GM21390 (cell line): ENCODE data around the gene TRIP12.
A peak's percentile ranks its signal among the peaks of the same experiment; 100 is the strongest.
"Not testable (repeated sequence)": the region's sequence is repeated elsewhere in the genome, so short reads cannot be mapped to it uniquely, and the experiment has no call there.

Experiments used
- ATAC-seq: cut with Tn5 transposase; IDR thresholded peaks from one replicate; pipeline ENCODE4 v1.9.1; 2021; ENCODE audit not compliant: unreplicated experiment

The TRIP12 gene

GRCh38 chr2:229835596-229836283, 86.1 kb downstream of the TRIP12 start:
- no peak for ATAC-seq

- ATAC-seq, result not testable (repeated sequence)
Measured at GRCh38 chr2:229834368-229834767, 87.4 kb downstream of the TRIP12 start.

- ATAC-seq, result peak; percentile 61
Measured at GRCh38 chr2:229832510-229832898, 89.3 kb downstream of the TRIP12 start.

DNA sequence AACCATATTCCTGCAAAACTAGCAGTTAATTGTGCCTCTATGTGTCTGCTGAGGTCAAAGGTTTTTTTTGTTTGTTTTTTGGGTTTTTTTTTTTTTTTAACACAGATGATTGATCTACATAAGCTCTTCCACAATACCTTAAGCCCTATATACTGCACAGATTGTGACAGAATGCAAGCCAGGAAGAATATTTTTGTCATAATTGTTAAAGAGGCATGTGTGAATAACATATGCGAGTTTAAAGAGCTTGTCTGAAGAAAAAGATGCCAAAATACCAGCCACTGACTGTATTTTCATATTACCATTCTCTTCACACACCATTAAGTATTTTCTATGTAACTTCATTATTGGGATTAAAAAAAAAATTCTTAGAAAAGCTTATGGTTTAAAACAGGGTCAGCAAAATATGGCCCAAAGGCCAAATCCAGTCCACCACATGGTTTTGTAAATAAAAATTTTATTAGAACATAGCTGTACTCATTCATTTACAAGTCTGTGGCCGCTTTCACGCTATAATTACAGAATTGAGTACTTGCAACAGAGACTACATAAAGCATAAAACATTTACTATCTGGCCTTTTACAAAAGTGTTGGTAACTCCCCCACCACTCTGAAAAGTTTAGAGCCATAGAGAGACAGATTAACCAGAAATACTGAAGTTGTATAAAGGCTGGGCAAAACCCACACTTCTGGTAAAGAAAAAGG, 89.9 kb downstream of the TRIP12 start:
- no peak for ATAC-seq

DNA sequence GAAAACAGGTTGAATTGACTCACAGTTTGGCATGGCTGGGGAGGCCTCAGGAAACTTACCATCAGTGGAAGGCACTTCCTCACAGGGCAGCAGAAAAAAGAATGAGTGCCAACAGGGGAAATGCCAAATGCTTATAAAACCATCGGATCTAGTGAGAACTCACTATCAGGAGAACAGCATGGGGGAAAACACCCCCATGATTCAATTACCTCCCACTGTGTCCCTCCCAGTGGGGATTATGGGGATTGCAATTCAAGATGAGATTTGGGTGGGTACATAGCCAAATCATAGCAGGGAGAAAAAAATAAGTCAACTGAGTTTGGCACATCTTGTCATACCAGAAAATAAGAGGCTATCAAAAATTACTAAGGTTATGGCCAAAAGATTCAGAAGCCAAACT, 96.3 kb downstream of the TRIP12 start:
- ATAC-seq, result no peak

- no peak for ATAC-seq
Measured at GRCh38 chr2:229821316-229821715, 100.5 kb downstream of the TRIP12 start.

DNA sequence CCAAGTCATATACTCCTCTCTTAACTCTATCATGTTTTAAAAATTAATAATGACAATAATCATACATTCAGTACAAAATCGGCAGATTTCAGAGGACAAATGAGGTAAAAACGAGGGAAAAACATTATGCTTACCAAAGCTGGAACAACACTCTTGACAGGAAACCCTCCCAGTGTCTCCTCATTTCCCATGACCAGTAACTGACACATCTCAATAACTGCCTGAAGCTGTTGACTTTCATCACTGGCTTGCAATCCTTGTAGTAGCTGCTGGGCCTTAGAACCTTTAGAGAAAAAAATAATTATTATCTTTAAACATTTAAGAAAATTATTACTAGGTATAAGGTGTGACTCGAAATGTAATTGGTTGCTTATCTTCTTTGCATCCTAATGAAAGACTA, 103.6 kb downstream of the TRIP12 start:
- no peak for ATAC-seq

- ATAC-seq, result no peak
Measured at GRCh38 chr2:229815858-229816257, 106.0 kb downstream of the TRIP12 start.

DNA sequence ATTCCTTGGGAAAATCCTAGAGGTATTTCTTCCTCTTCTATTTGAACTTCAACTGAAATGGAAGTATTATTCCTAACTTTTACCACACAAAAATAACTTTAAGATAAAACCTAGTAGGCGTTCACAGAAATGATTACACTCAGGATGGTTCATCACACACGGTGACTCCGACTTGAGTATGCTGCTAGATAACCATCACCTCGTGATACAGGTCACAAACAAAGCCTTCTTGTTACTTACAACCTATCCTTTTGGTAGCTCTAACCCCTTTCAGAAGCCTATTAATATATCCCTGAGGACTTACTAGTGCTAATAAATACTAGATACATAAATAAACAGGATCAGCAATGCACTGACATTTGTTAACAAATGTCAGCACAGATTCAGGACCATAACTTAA, 106.5 kb downstream of the TRIP12 start:
- ATAC-seq, result no peak

GRCh38 chr2:229810786-229811185, 111.0 kb downstream of the TRIP12 start:
- no peak for ATAC-seq

- ATAC-seq, result no peak
Measured at GRCh38 chr2:229805559-229805958, 116.2 kb downstream of the TRIP12 start.

- no peak for ATAC-seq
Measured at GRCh38 chr2:229802785-229803184, 119.0 kb downstream of the TRIP12 start.

DNA sequence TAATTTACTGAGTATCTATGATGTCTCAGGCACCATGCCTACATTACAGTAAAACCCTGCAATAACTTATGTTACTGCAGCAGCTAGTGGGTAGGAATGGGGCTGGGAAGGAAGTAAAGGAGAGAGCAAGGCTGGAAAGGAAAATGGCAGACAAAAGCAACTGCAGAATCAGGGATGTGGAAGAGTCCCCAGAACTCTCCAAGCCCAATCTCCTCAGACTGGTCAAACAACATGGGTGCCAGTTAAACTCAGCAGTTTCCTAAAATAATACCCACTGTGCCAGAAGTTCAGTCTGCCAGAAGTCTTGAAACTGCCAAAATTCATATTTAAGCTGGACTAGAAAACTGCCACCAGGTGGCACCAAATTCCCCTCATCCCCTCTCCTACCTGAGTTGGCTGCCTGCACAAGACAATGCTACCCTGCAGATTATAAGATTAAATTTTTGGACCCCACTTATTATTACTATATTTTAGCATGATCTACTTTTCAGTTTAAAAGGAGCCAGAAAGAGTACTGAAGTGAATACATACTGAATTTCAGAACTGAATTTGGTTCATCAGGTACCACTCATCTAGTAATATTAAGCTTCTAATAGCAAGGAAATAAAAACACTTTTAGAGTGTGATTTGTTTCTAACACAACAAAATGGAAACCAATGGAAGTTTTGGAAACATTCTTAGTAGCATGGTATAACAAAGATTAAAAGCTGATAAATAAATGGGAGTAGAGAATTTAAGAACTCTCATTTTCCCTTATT, 120.6 kb downstream of the TRIP12 start:
- peak; percentile 71 for ATAC-seq

DNA sequence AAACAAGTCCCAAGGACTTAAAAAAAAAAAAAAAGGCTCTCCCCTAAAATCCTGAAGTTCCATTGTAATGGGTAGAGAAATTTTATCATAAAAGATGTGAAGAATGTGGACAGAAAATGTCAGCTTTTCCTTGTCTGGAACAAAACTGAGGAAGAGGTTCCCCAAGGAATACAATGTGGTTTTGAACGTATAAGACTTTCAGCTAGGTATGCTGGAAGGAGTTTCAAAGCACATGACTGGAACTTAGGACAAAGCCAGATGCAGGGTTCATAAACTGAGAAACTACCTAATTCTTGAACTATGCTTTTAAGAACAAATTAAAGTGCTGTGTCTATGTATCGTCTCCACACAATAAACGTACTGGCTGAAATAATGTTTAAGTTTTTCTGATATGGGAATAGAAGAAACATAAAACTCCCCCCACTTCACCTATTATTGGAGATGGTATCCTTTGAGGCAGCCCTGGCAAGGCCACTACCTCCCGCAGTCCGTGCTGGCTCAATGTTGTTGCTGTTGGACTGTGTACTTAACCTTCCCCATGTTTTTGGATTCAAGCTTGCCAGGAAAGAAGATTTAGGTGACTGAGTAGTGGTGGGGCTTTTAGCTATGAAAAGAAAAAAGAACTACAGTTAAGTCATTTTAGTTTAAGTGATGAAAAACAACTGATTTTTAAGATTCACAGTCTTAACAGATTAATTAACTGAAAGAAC, 123.2 kb downstream of the TRIP12 start:
- no peak for ATAC-seq

- ATAC-seq, result no peak
Measured at GRCh38 chr2:229795058-229795457, 126.8 kb downstream of the TRIP12 start.

DNA sequence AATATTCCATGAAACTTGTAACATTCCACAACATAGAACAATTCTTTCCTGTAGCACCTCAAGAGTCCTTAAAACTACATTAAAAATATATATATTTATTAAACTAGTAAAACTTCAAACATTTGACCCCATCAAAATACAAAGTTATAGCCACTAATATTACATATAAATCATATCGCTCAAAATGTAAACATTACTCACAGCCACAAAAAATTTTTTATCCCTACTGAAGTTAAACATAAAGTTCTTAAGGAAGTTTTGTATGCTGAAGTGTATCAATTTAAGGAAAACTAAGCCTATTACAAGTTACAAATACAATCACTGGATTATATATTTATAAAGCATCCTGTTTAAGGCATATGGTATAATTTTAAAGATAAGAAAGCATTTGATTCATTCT, 127.2 kb downstream of the TRIP12 start:
- no peak for ATAC-seq

GRCh38 chr2:229786289-229786688, 135.5 kb downstream of the TRIP12 start:
- not testable (repeated sequence) for ATAC-seq

GRCh38 chr2:229784791-229785190, 137.0 kb downstream of the TRIP12 start:
- no peak for ATAC-seq

DNA sequence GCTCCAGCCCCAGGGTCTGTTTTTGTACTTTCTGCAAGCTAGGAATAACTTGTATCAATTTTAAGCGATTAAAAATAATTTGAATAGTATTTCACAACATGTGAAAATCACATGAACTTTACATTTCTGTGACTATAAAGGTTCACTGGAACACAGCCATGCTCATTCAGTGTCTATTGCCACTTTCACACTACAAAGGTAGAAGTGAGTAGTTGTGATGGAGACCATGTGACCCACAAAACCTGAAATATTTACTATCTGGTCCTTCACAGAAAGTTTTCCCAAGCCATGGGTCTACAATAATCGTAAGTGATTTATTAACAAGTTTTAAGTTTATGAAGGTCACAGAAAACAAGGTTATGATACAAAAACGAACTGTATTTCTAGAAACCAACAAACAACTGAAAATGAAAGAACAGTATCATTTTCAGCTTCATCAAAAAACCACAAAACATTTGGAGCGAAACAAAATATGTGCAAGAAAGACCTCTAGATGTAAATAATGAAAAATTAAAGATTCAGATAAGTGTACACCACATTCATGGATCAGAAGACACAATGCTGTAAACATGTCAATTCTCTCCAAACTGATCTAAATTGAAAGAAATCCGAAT, 138.6 kb downstream of the TRIP12 start:
- peak; percentile 72 for ATAC-seq

- no peak for ATAC-seq
Measured at GRCh38 chr2:229780856-229781773, 140.7 kb downstream of the TRIP12 start.
